NCI-H1105 (cell line): ENCODE results near the gene UBXN4.
A peak's percentile ranks its signal among the peaks of the same experiment; 100 is the strongest.
"Not testable (repeated sequence)": the region's sequence is repeated elsewhere in the genome, so short reads cannot be mapped to it uniquely, and the experiment has no call there.

Source experiments
- DNase-seq: peaks from one replicate; lab custom pipeline; 2025; lab: John Stamatoyannopoulos, UW

Gene UBXN4

DNA sequence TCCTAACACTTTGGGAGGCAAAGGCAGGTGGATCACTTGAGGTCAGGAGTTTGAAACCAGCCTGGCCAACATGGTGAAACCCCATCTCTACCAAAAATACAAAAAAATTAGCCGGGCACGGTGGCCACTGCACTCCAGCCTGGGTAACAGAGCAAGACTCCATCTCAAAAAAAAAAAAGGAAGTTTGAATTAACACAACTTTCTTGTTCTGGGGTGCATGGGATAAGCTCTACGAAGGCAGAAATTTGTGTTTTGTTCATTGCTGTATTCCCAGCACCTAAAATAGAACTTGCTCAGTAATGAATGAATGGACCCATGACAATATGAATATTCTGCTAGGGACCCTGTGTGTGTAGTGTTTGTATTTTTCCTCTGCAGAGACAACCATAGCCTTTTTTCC is 66.2 kb downstream of the UBXN4 start:
- DNase-seq: not testable (repeated sequence)

DNA sequence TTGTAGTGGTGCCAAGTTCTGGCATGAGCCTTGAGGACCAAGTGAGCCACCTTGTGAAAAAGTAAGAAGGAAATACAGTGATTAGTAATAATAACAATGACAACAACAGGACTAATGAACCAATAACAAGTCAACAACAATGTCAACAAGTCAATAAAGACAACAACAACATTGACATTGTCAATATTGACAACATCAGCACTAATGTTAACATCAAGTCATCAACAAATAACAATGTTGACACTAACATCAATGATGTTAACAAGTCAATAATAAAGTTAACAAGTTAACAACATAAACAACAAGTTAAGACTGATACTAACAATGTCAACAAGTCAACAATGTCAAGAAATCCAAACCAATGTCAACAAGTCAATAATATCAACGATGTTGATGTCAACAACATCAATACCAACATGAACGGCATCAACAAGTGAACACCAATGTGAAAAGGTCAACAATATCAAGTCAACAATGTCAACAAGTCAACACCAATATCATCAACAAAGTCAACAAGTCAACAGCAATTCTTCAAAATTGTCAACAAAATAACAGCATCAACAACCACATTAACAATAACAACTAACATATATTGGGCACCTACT is 71.4 kb downstream of the UBXN4 start:
- no peak for DNase-seq

DNA sequence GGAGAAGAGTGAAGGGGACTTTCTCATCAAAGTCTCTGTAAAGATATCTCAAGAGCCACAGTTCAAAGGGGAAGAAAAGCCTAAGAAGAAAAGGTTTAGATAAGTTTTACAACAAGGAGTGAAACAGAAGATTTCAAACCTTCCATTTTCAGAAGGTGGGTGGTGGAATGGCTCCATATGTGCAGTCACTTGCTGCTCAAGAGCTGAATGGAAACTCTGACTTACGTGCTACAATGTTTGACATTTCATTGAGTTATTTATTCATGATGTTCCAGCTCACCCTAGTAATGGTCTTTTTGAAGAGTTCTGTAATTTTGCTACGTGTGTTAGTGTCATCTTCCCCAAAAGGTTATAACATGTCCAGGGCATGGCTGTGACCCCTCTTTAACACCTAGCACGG is 73.6 kb downstream of the UBXN4 start:
- no peak for DNase-seq

DNA sequence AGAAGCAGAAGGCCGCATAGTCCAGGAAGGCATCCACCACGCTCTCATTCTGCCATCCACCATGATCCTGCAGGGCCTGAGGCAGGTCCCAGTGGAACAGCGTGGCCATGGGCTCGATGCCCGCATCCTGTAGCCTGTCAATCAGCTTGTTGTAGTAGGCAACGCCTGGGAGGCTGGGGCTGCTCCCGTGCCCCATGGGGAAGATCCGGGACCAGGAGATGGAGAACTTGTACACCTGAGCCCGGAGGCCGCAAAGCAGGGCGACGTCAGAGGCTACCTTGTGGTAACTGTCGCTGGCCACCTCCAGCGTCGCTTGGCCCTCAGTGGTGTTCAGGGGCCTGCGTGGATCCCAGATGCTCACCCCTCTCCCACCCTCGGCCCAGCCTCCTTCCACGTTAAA is 75.8 kb downstream of the UBXN4 start:
- no peak for DNase-seq

DNA sequence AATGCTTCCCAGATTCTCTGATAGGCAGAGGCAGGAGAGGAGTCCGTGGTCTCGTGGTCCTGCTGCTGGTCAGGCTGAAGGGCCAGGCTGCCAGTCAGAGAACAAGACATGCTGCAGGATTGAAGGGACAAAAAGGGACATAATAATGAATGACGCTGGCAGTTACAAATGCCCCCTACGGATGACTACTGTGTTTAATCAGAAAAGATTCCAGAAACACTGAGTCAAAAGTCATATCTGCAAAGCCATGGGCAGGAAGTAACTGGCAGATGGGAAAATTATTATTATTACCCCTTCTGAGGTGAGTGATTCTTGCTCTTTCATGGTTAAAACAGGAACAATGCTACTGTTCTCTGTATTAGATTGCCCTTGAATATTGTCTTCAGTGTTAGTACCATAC is 76.3 kb downstream of the UBXN4 start:
- no peak for DNase-seq

DNA sequence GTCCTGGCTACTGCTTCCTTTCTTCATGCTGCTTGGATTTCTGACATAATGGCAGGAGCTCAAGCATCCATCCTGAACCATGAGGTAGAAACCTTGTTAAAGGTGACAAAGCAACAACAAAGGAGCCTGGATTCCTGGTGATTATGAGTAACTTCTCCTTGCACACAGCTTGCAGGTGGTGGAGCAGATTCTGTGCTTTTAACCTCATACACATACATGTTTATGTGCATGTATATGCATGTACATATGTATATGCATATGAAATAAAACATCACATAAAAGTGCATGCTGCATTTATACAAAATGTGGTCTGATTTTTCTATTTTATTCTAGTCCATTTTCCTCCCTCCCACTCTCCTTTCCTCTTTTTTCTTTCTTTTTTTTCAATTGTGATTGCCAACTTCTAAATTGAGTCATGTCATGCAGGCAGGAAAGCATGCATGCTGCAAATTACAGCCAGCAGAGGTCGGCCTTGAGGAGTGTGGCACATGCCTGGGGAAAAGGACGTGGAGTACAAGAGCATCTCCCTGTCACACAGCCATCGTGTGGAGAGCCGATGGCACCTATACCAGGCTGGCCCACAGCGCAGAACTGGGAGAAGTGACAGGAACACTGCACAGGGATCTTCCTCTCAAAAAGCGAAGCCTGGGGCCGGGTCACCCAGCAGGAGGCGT is 77.4 kb downstream of the UBXN4 start:
- no peak for DNase-seq

DNA sequence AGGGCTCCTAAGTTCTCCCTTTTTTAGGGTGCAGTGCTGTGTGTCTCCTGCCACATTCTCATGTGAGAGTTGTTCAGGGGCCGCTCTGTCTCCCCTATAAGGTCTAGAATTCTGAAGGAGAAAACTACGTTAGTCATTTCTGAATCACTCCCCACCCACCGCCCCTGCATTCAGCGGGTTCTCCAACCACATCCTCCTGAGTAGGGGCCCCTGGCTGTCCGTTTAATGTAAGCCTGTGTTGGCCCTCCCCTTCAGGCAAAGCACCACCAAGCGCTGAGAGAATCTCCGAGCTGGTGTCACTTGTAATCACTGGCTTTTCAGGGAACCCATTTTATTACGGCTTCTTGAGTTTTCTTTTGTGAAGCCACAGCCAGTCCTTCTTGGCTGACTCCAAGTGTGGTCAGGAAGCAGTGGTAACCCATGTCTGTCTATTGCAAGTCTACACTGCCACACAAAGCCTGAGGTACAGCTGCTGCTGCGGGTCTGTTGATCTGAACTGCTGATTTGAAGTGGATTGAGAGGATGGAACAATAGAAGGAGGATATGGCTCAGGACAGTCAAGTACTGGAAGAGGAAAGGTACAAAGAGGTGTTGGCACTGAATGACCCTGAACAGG is 78.5 kb downstream of the UBXN4 start:
- DNase-seq: no peak

DNA sequence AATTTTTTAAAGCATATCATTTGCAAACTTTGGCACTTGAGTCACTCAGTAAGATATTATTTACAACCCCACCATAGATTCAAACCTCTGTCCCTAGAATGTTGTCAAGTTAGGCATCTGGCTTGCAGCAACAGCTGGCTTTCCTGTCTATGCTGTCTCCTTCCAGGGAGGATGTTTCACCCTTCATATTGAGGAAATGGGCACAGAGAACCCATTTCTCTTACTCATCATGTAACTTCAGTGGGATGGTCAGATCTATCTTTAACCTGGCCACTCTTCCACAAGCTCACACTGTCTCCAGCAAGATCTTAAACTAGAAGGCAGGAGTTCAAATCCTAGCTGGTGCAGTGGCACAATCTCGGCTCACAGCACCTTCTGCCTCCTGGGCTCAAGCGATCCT is 79.5 kb downstream of the UBXN4 start:
- DNase-seq: no peak

DNA sequence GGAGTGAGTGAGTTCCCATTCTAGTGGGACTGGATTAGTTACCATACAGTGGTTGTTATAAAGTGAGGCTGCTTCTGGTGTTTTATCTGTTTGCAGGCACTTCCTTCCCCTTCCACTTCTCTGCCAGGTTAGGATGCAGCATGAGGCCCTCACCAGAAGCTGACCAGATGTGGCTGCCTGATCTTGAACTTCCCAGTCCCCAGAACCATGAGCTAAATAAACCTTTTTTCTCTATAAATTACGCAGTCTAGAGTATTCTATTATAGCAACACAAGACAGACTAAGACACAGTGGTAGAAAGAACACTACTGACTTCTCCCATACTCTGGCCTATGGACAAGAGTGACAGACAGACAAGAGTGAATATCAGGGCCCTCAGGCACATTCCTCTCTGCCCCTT is 81.2 kb downstream of the UBXN4 start:
- no peak for DNase-seq

DNA sequence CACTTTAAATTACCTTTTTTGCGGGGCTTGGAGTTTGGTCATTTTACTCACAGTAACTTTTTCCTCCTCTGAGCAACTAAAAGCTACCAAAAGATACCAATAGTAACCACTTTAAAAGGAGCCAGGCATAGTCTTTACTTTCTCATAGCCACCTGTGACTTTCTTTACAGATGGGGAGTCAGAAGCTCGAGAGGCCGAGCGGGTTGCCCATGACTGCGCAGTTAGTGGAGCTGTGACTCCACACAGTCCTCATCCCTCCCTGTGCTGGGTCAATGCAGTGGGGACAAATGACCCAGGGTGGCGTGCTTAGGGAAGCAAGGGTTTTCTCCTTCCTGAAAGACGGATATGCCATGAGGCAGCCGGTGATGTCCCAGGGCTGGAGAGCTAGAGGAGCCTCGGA is 83.5 kb downstream of the UBXN4 start:
- no peak for DNase-seq

DNA sequence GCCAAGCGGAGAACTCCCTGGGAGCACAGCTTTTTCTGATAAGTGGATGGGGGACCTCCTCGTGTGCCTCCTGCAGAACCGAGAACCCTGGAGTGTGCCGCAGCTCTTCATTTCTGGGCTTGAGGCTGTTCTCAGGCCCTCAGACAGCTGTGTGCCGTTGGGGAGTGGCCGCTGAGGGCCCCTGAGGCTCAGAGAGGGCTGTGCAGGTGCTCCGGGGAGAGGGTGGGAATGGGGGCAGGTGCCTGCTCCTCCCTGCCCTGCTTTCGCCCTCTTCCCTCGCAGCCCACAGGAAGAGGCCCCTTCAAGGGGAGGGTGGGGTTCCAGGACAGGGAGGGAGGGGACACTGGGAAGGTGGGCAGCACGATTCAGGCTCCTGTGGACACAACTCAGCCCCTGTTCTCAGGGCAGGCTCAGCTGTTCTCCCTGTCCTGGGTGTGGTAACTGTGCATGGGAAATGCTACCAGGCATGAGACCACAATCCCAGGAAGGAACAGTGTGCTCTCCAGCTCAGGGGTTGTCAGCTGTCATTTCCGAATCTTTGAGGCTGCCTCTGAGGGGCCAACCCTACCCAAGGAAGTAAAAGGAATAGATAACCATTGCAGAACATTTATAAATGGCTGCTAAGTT is 84.0 kb downstream of the UBXN4 start:
- no peak for DNase-seq

DNA sequence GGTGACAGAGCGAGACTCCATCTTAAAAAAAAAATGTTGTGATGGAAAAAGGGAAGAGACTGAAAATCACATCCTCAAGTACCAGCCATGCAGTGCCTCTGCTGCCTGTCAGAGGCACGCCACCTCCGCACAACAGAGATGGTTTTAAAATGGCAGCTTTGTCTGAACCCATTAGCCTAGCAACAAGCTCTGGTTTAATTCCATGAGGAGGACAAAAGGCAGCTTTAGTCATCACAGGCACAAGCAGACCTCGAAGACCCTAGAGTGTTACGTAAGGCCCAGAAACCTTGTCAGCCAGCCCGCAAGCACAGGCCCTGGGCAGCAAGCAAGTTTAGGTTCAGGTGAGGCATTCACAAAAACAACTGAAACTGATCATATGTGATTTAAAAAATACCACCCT is 84.9 kb downstream of the UBXN4 start:
- DNase-seq: no peak

DNA sequence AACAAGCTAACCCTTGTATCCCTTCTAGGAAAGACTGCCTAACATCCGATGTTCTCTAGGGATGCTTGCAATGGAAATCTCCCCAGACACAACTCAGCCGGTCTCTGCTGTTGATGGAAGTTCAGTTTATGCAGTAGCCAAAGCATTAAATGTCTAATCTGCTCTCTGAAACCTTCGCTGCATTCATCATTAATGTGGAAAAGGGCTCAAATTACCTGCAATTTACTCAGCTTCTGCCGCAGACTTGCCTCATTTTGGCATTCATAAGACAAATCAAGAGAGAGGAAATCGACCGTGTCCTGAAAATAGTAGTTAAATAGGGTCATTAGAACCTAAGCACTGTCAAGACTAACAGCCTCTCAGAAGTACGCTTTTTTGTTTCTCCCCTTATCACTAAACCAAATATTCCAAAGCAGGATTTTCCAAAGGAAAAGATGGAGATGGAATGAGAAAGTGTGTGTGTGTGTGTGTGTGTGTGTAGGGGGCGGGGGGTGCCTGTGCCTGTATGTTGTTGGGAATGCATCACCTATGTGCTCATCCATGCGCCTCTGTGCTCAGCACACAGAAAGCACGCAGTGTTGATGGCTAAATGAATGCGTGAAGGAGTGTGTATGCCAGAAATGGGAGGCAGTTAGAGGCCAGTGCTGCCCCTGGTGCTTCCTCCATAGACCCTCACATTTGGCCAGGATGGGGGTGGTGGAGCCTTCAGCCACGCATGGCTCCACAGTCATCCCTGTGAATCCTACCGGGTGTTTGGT is 87.9 kb downstream of the UBXN4 start:
- DNase-seq: peak; percentile 85

DNA sequence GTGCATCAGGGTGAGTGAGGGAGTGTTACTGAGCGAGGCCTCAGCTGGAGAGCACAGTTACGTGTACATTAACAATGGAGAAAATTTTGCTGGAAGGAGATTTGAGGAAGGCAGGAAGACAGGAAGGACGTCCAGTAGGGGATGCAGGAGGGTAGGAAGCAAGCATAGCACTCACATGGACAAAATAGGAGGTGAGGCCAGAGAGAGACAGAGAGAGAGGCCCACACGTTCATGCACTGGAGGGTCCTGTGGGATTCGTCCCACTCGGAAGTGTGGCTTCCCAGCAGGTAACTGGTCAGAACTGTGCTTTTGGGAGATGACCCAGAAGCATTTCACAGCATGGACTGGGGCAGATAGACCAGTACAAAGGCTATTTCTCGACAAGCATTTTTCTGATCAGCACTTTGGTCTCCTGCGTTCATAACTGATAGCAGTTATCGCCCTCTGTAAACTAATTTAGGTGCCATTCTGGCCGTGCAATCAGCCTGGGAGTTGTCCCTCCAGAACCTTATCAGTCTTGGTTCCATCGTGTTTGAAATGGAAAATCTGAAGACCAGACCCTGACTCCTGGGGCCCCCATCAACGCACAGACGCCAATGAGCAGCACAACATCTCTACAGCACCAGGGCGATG is 89.6 kb downstream of the UBXN4 start:
- no peak for DNase-seq

DNA sequence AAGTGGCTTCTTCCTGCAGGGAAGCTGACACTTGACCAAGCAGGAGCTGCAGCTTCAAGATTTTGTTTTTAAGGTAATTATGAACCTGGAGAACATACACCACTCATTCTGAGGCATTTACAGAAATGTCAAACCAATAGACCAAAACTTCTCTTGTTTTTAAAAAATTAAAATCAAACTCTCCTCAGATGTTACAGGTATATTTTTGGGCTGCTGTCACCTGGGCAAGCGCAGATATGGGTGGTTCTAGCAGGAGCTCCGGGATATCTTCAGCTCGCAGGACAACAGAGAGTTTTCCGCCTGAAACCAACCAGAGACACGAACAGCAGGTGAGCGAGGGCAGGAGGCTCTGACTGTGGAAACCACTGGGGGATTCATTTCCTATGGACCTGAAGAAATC is 91.2 kb downstream of the UBXN4 start:
- DNase-seq: no peak
